HG03135 (cell line): ENCODE measurements around the gene RPE65.
A peak's percentile ranks its signal among the peaks of the same experiment; 100 is the strongest.
"Not testable (repeated sequence)": the region's sequence is repeated elsewhere in the genome, so short reads cannot be mapped to it uniquely, and the experiment has no call there.

Source experiments
- ATAC-seq: cut with Tn5 transposase; IDR thresholded peaks from one replicate; pipeline ENCODE4 v1.9.1; 2021; ENCODE audit warnings: mild to moderate bottlenecking, moderate library complexity; ENCODE audit not compliant: unreplicated experiment

The RPE65 gene

GRCh38 chr1:68449901-68450300 lies at the start of gene RPE65:
Gene RPE65 (minus strand): TSS chr1:68449954. CDS start chr1:68449905, 49 bp downstream.
- ATAC-seq: no peak

GRCh38 chr1:68497358-68497698 lies 47.6 kb upstream of the RPE65 start:
- peak; percentile 9 for ATAC-seq

GRCh38 chr1:68496680-68497357 lies 47.1 kb upstream of the RPE65 start, which contains the start of gene DEPDC1:
Gene DEPDC1 (minus strand): TSS chr1:68497082. CDS start chr1:68496999, 83 bp downstream.
- peak; percentile 97 for ATAC-seq

- ATAC-seq: no peak
Measured at GRCh38 chr1:68495968-68496679, 46.4 kb upstream of the RPE65 start.

GRCh38 chr1:68495532-68495931 lies 45.8 kb upstream of the RPE65 start:
- ATAC-seq: no peak

GRCh38 chr1:68493193-68493592 lies 43.4 kb upstream of the RPE65 start:
- ATAC-seq: no peak

GRCh38 chr1:68492255-68492654 lies 42.5 kb upstream of the RPE65 start:
- not testable (repeated sequence) for ATAC-seq

- no peak for ATAC-seq
Measured at GRCh38 chr1:68490046-68490651, 40.4 kb upstream of the RPE65 start.

- ATAC-seq: no peak
Measured at GRCh38 chr1:68485431-68486022, 35.8 kb upstream of the RPE65 start.

- no peak for ATAC-seq
Measured at GRCh38 chr1:68484618-68485017, 34.9 kb upstream of the RPE65 start.

- no peak for ATAC-seq
Measured at GRCh38 chr1:68481041-68481440, 31.3 kb upstream of the RPE65 start.

- no peak for ATAC-seq
Measured at GRCh38 chr1:68479501-68479900, 29.7 kb upstream of the RPE65 start.

GRCh38 chr1:68478662-68479061 lies 28.9 kb upstream of the RPE65 start:
- ATAC-seq: no peak

GRCh38 chr1:68476626-68477025 lies 26.9 kb upstream of the RPE65 start:
- ATAC-seq: not testable (repeated sequence)

- ATAC-seq: no peak
Measured at GRCh38 chr1:68473060-68473459, 23.3 kb upstream of the RPE65 start.

GRCh38 chr1:68470388-68470970 lies 20.7 kb upstream of the RPE65 start:
- ATAC-seq: no peak

- no peak for ATAC-seq
Measured at GRCh38 chr1:68464891-68465290, 15.1 kb upstream of the RPE65 start.

- no peak for ATAC-seq
Measured at GRCh38 chr1:68460935-68461334, 11.2 kb upstream of the RPE65 start.

GRCh38 chr1:68459796-68460195 lies 10.0 kb upstream of the RPE65 start:
- ATAC-seq: no peak

- no peak for ATAC-seq
Measured at GRCh38 chr1:68459091-68459490, 9.3 kb upstream of the RPE65 start.

- no peak for ATAC-seq
Measured at GRCh38 chr1:68456202-68456601, 6.4 kb upstream of the RPE65 start.
